ENCODE results near the gene SAMD15.

- TF ChIP-seq, protein P1, sequence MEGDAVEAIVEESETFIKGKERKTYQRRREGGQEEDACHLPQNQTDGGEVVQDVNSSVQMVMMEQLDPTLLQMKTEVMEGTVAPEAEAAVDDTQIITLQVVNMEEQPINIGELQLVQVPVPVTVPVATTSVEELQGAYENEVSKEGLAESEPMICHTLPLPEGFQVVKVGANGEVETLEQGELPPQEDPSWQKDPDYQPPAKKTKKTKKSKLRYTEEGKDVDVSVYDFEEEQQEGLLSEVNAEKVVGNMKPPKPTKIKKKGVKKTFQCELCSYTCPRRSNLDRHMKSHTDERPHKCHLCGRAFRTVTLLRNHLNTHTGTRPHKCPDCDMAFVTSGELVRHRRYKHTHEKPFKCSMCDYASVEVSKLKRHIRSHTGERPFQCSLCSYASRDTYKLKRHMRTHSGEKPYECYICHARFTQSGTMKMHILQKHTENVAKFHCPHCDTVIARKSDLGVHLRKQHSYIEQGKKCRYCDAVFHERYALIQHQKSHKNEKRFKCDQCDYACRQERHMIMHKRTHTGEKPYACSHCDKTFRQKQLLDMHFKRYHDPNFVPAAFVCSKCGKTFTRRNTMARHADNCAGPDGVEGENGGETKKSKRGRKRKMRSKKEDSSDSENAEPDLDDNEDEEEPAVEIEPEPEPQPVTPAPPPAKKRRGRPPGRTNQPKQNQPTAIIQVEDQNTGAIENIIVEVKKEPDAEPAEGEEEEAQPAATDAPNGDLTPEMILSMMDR (IDR thresholded peaks at IDR 0.05), result no peak
- no peak for TF ChIP-seq ZFX (IDR thresholded peaks at IDR 0.05; ENCODE audit: borderline replicate concordance)
These were observed 49.2 kb downstream of the SAMD15 start for GRCh38 chr14:77426396-77426795.
